Measurements from ENCODE around the gene BNC2. TPM values are rescaled to one million over a fixed set of nuclear protein-coding genes. Genes with fewer than 3 reads are reported as not detected.

Gene BNC2
- total RNA-seq, 2 donors from 2014 or later = not detected

DNA sequence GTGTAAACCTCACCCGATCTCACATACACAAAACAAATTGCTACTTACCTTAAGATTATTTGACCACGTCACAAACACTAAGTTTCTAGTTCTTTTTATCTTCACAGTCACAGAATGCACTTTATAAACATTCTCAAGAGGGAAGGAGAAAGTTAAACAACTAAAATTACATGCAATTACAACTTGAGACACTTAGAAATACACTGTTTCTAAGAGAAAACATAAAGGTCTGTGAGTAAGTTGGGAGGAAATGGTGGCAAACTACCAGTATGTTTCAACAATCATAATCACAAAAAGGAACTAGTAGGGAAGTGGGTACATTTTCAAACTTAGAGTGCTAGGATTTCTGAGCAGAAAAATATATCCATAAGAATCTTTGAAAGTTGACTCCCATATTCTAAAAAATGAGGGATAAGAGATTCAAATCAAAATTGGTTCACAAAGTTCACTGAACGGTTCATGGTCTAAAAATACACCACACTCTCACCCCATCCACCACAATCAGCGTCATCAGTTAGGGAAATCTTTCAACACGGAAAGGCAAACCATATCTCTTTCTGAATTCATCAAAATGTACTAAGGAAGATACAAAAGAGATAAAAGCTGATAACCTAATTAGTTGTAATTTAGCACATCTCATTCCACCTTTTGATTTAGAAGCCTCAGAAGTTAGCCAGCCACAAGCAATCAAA, 182.6 kb downstream of the BNC2 start:
- H3K9me3 Mint-ChIP-seq = peaks cover 4 to 14% of the 10 kb centered on the region in 2 donors
- no peak overlapping the region for H3K27ac Mint-ChIP-seq
- no peak for DNase-seq (ENCODE audit: low spot score in 2 of 2)
- H3K36me3 Mint-ChIP-seq = no peaks in the 10 kb centered on the region
- no peak for ATAC-seq

- H3K9me3 Mint-ChIP-seq = peaks cover 4 to 5% of the 10 kb centered on the region in 2 donors
- H3K36me3 Mint-ChIP-seq = no peaks in the 10 kb centered on the region
- H3K27ac Mint-ChIP-seq = no peak overlapping the region
Observed at GRCh38 chr9:16683326-16683725, 187.1 kb downstream of the BNC2 start.

DNA sequence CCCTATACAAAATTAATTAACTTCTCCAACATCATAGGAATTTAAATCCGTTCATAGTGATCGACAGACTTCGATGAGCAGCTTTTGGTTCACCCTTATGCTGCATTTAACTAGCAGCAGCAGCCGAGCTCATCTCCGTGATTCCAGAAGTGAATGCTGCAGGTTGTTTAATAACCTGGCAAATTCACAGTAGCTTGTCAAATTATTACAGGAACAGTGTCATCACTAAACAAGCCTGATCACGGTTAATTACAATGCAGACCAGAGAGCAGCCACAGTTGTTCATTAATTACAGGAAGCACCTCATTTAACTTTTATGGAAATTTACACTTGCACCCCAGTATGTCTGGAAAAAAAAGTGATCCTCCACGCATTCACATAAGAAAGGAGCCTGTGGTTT, 188.2 kb downstream of the BNC2 start:
- DNase-seq (ENCODE audit: low spot score in 2 of 2) (no peak), ATAC-seq (no peak)
- Mint-ChIP-seq H3K36me3 (no peaks in the 10 kb centered on the region), H3K9me3 (peaks cover under 1 to 10% of the 10 kb centered on the region in 2 donors), H3K27ac (no peak overlapping the region)

More at GRCh38 chr9:16683326-16683725, 187.1 kb downstream of the BNC2 start:
- DNase-seq (ENCODE audit: low spot score in 2 of 2) (no peak), ATAC-seq (no peak)

DNA sequence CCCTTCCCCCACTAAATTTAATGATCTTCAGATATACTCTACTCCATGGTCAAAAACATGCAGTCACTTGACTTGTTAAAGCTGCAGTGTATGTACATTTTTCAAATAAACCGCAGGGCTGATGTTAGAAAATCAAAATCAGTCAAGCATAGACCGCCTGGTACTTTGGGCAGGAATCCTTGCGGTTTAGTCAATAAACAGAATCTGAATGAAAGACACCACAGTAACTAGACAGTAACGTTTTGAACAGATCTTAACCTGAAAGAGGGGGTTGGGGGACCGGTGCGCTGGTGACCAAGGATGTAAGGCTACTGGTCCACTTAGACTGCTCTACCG, 188.8 kb downstream of the BNC2 start:
- H3K36me3 Mint-ChIP-seq = no peaks in the 10 kb centered on the region
- no peak for ATAC-seq
- DNase-seq (ENCODE audit: low spot score in 2 of 2) = no peak
- H3K27ac Mint-ChIP-seq = no peak overlapping the region
- peaks cover 0 to 10% of the 10 kb centered on the region in 2 donors for H3K9me3 Mint-ChIP-seq

DNA sequence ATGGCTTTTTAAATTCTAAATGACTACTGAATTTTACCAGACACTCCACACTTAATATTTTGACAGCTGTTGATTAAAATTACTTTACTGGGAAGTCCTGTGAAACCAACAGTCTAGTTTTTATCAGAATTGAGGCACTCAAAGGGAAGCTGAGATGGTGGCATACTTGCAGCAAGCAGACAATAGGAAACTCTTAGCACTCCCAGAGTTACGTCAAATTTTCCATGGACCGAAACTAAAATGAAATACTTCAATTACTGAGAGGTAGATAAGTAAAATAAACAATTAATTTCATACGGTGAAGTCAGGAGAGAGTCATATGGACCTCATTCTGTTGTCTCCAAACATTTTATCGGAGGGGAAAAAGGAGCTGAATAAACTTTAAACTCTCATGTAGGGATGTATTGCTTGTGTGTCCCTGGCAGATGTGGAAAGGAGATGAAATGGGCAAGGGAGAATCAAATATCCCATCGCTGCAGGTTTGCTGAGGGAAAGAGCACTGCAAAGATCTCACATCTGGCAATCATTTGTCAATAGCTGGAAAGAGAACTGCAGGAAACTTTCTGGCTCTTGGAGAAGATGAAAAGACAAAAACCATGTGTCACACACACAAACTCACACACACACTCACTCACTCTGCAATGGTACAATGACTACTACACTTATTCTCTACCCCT, 189.4 kb downstream of the BNC2 start:
- DNase-seq (ENCODE audit: low spot score in 2 of 2) = no peak
- peaks cover 0 to 10% of the 10 kb centered on the region in 2 donors for H3K9me3 Mint-ChIP-seq
- H3K36me3 Mint-ChIP-seq = no peaks in the 10 kb centered on the region
- ATAC-seq = no peak
- H3K27ac Mint-ChIP-seq = no peak overlapping the region

DNA sequence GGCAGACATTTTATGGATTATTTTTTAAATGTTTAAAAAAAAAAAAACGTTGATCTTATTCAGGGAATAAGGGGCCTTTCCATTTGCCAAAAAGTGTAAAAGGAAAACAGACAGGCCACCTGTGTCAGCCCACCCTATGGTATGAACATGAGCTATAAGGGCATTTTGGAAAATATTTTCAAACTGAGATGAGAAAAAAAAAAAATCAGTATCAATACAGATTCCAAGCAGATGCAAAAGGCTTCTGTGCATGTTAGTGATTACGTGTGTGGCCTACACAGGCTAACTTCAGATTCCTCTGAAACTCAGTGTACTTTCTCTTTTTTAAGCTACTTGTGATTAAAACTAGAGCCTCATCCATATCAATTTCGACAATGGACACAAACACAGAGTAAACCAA, 189.9 kb downstream of the BNC2 start:
- H3K9me3 Mint-ChIP-seq = peaks cover 0 to 10% of the 10 kb centered on the region in 2 donors
- no peak overlapping the region for H3K27ac Mint-ChIP-seq
- H3K36me3 Mint-ChIP-seq = no peaks in the 10 kb centered on the region
- no peak for DNase-seq (ENCODE audit: low spot score in 2 of 2)
- no peak for ATAC-seq

GRCh38 chr9:16679327-16679821, 191.1 kb downstream of the BNC2 start:
- Mint-ChIP-seq H3K9me3 (peaks cover 0 to 10% of the 10 kb centered on the region in 2 donors), H3K36me3 (no peaks in the 10 kb centered on the region), H3K27ac (no peak overlapping the region)
- DNase-seq (ENCODE audit: low spot score in 2 of 2) = no peak
- no peak for ATAC-seq

GRCh38 chr9:16676519-16676918, 194.0 kb downstream of the BNC2 start:
- Mint-ChIP-seq H3K9me3 (peaks cover 0 to 6% of the 10 kb centered on the region in 2 donors), H3K27ac (no peak overlapping the region), H3K36me3 (no peaks in the 10 kb centered on the region)
- ATAC-seq = no peak
- DNase-seq (ENCODE audit: low spot score in 2 of 2) = no peak

- Mint-ChIP-seq H3K36me3 (no peaks in the 10 kb centered on the region), H3K27ac (no peak overlapping the region), H3K9me3 (peaks cover 0 to 6% of the 10 kb centered on the region in 2 donors)
- ATAC-seq = no peak
- DNase-seq (ENCODE audit: low spot score in 2 of 2) = no peak
Observed at GRCh38 chr9:16675131-16675530, 195.3 kb downstream of the BNC2 start.

DNA sequence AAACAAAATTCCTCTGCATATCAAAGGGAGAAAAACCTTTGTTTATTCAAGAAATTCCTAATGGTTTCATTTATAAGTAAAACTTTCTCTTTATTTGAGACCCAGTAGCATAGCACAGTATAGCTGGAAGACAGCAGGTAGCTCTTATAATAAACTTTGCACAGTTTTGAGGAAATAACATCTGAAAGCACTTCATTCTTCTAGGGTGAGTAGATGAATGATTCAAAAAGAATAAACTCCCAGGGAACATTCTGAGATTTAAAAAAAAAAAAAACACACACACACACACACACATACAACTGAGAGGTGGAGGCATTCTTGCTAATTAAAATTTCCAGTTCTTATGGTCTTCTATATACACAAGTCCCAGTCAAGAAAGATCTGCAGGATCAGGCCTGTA, 197.3 kb downstream of the BNC2 start:
- DNase-seq (ENCODE audit: low spot score in 2 of 2) (no peak), ATAC-seq (no peak)
- no peak overlapping the region for H3K27ac Mint-ChIP-seq
- H3K36me3 Mint-ChIP-seq = no peaks in the 10 kb centered on the region
- peaks cover 0 to 6% of the 10 kb centered on the region in 2 donors for H3K9me3 Mint-ChIP-seq

DNA sequence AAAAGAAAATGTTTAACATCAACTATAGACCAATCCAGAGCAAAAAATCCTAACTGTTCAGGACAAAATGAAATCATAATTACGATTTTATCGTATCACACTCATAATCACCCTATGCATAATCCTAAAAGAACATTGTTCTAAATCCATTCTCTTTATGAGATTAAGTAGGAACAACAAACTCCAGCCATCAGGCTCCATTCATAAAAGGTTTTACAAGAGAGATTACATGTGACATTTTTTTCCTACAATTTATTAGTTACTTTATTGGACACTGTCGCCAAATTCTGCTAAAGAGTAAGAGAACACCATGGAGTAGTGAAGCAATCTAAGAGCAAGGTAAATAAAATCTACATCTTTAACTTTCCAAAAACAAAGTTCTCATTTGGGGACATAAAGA, 198.0 kb downstream of the BNC2 start:
- H3K27ac Mint-ChIP-seq = no peak overlapping the region
- no peak for DNase-seq (ENCODE audit: low spot score in 2 of 2)
- ATAC-seq = no peak
- H3K9me3 Mint-ChIP-seq = peaks cover 0 to 1% of the 10 kb centered on the region in 2 donors
- no peaks in the 10 kb centered on the region for H3K36me3 Mint-ChIP-seq

DNA sequence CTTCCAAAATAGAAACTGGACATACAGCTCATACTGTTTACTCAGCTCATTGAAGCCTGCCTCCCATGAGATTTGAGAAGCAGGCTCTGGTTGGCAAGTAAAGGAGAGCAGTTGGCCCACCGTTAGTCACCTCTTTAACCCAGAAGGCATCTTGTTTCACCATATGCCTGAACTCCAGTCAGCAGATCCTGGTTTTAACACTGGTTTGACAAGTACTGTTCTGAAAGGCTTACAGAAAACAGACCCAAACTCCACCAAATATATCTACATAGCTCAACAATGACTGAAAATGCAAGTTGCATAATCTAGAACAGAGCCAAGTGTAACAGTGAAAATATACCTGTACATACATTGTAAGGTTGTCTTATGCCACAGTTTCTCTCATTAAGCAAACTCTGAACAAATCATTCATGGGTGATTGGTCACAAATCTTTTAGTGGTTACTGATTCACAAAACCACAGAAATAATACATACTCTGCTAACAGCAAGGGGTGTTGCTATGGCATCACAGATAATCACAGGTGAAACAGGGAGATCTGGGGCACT, 198.8 kb downstream of the BNC2 start:
- Mint-ChIP-seq H3K9me3 (no peaks in the 10 kb centered on the region), H3K36me3 (no peaks in the 10 kb centered on the region), H3K27ac (no peak overlapping the region)
- no peak for ATAC-seq
- DNase-seq (ENCODE audit: low spot score in 2 of 2) = no peak

DNA sequence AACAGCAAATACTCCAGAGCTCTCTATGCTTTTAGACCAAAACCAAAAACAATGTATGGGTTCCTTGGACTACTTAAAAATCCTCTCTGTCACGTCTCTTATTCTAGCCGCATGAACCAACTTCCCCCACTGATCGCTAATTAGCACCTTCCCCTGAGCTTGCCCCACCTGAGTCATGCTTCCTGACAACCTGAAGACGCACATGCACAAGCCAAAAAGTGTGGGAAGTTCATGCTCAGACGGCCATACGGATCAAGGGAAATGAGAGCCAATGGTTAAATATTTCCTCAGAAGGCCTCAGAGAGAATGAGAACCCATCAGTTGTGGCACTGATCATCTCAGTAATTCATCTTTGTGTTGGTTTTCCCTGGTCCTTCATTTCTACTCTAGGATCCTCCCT, 199.7 kb downstream of the BNC2 start:
- no peak for ATAC-seq
- DNase-seq (ENCODE audit: low spot score in 2 of 2) = no peak
- H3K9me3 Mint-ChIP-seq = no peaks in the 10 kb centered on the region
- no peaks in the 10 kb centered on the region for H3K36me3 Mint-ChIP-seq
- H3K27ac Mint-ChIP-seq = no peak overlapping the region

DNA sequence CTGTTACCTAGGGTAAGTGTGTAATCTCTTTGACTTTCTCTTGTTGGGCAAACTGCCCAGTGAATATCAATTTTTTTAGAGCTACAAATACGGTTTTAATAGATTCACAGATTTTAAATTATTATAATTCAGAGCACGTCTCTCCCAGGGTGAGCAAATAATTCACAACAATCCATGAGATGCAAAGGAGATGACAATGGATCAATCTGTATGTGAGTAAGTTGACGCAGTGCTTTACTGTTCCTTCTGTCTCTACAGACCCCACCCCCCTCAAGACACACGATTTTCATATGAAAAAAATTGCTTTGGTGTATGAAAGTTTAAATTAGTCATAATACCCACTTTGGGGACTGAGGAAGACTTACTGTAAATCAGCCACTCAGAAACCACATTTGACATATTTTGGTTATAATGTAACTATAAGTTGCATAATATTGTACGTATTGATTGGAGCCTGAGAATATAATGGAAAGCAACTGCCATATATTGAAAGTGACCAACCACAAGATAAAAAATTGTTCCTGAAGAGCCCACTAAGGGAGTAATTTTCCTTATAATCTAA, 201.7 kb downstream of the BNC2 start:
- Mint-ChIP-seq H3K36me3 (no peaks in the 10 kb centered on the region), H3K9me3 (no peaks in the 10 kb centered on the region)
- no peak for ATAC-seq

GRCh38 chr9:16664211-16664610, 206.3 kb downstream of the BNC2 start:
- ATAC-seq (no peak), DNase-seq (ENCODE audit: low spot score in 2 of 2) (no peak)
- H3K27ac Mint-ChIP-seq = no peak overlapping the region
- H3K9me3 Mint-ChIP-seq = peaks cover 6 to 7% of the 10 kb centered on the region in 2 donors
- peaks cover 0 to 5% of the 10 kb centered on the region in 2 donors for H3K36me3 Mint-ChIP-seq

More for the DNA sequence above, 201.7 kb downstream of the BNC2 start:
- no peak for DNase-seq (ENCODE audit: low spot score in 2 of 2)
- no peak overlapping the region for H3K27ac Mint-ChIP-seq

DNA sequence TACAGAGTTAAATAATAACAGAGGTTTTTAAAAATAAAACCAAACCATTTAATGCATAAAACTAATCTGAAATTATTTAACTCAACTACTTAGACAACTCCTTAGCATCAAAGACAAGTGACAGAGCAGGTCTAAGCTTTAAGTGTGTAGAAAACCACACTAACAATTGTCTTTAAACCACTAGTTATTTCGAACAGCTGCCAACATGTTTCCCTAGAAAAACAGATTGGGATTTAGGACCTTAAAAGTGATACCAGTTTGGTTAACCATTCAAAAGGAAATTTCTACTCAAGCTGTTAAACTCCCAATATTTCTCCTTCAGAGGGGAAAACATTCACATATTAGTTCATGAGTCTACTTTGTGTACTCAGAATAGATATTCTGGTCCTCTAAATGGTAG, 208.7 kb downstream of the BNC2 start:
- ATAC-seq = no peak
- no peak for DNase-seq (ENCODE audit: low spot score in 2 of 2)

GRCh38 chr9:16659096-16659495, 211.4 kb downstream of the BNC2 start:
- DNase-seq (ENCODE audit: low spot score in 2 of 2) (no peak), ATAC-seq (no peak)
- H3K27ac Mint-ChIP-seq = no peak overlapping the region
- peaks cover 0 to 5% of the 10 kb centered on the region in 2 donors for H3K36me3 Mint-ChIP-seq
- H3K9me3 Mint-ChIP-seq = peaks cover 12 to 19% of the 10 kb centered on the region in 2 donors

More for the DNA sequence above, 208.7 kb downstream of the BNC2 start:
- H3K36me3 Mint-ChIP-seq = peaks cover 0 to 5% of the 10 kb centered on the region in 2 donors
- H3K9me3 Mint-ChIP-seq = peaks cover 6 to 14% of the 10 kb centered on the region in 2 donors
- no peak overlapping the region for H3K27ac Mint-ChIP-seq

Data from activated naive CD4-positive, alpha-beta T cell treated with anti-CD3 and anti-CD28 coated beads, Interleukin-2, amount 50 U/mL, for 72 hours (primary cell).